ENCODE results near the gene EFCAB6. TPM values are rescaled to one million over a fixed set of nuclear protein-coding genes. Genes with fewer than 3 reads are reported as not detected.

EFCAB6 gene
- polyA plus RNA-seq, 3 donors, result not detected

DNA sequence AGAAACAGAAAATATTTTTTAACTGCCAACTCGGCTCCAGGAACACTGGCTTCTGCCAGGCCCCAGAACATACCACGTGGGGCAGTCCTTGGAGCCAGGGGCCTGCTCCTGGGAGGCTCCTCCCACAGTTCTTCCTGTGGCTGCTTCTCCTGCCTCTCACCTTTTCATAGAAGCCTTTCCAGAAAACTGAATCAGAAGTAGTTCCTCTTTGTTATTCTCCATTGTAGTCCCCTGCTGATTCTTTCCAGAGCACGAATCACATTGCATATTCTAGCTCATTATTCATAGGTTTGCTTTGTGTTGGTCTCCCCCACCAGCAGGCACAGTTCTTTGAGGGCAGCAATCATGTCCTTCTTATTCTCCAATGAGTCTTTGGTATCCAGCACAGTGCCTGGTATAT lies 106.0 kb downstream of the EFCAB6 start:
- Histone ChIP-seq H3K79me2 (ENCODE audit: insufficient read depth, low read length) (no peaks in the 10 kb centered on the region), H2AFZ (ENCODE audit: insufficient read depth, low read depth, low read length, poor library complexity, severe bottlenecking) (no peak overlapping the region), H4K20me1 (ENCODE audit: insufficient read depth, low read length) (no peaks in the 10 kb centered on the region), H3K27ac (ENCODE audit: low read depth in 1 of 2, low read length in 2 of 2) (no peak overlapping the region), H3K9me3 (replicated peaks in 1 of 2; ENCODE audit: control insufficient read depth in 1 of 2, insufficient read depth in 1 of 2, low read length in 2 of 2) (peaks cover 11 to 12% of the 10 kb centered on the region in 2 donors), H3K4me3 (replicated peaks in 1 of 3; ENCODE audit: low read depth in 2 of 3, low read length in 3 of 3) (no peak overlapping the region), H3K4me2 (replicated peaks; ENCODE audit: extremely low read depth, low read length, poor library complexity, severe bottlenecking) (no peak overlapping the region), H3K36me3 (replicated peaks in 1 of 2; ENCODE audit: control insufficient read depth in 1 of 2, insufficient read depth in 2 of 2, low read length in 2 of 2) (no peaks in the 10 kb centered on the region), H3K9ac (ENCODE audit: insufficient read depth, low read length, poor library complexity, severe bottlenecking) (no peak overlapping the region), H3K4me1 (ENCODE audit: control insufficient read depth in 1 of 2, insufficient read depth in 2 of 2, low read length in 2 of 2) (no peaks in the 10 kb centered on the region), H3K27me3 (ENCODE audit: control insufficient read depth in 2 of 2, insufficient read depth in 2 of 2, low read length in 2 of 2) (no peaks in the 10 kb centered on the region)
- DNase-seq, result no peak
- no peak overlapping the region for H3K4me3 Mint-ChIP-seq
- no peaks in the 10 kb centered on the region for H3K36me3 Mint-ChIP-seq
- peaks cover 0 to 9% (median 7%) of the 10 kb centered on the region in 3 donors for H3K27me3 Mint-ChIP-seq (ENCODE audit: low read depth in 3 of 3)
- TF ChIP-seq, protein P1, sequence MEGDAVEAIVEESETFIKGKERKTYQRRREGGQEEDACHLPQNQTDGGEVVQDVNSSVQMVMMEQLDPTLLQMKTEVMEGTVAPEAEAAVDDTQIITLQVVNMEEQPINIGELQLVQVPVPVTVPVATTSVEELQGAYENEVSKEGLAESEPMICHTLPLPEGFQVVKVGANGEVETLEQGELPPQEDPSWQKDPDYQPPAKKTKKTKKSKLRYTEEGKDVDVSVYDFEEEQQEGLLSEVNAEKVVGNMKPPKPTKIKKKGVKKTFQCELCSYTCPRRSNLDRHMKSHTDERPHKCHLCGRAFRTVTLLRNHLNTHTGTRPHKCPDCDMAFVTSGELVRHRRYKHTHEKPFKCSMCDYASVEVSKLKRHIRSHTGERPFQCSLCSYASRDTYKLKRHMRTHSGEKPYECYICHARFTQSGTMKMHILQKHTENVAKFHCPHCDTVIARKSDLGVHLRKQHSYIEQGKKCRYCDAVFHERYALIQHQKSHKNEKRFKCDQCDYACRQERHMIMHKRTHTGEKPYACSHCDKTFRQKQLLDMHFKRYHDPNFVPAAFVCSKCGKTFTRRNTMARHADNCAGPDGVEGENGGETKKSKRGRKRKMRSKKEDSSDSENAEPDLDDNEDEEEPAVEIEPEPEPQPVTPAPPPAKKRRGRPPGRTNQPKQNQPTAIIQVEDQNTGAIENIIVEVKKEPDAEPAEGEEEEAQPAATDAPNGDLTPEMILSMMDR (IDR thresholded peaks at IDR 0.05), result no peak
- H3K27ac Mint-ChIP-seq, result peak overlapping the region in 1 of 7 donors; percentile 45
- 88% methylated on average over 2 of the region's 3 CpGs for WGBS (ENCODE audit: insufficient coverage)
- intact Hi-C loops (cut with micrococcal nuclease), result no loop called here
- H3K4me1 Mint-ChIP-seq, result no peaks in the 10 kb centered on the region
- peaks cover 9 to 24% (median 17%) of the 10 kb centered on the region in 7 donors for H3K9me3 Mint-ChIP-seq

GRCh38 chr22:43704051-43704450 lies 108.1 kb downstream of the EFCAB6 start:
- no peaks in the 10 kb centered on the region for H3K36me3 ChIP-seq (replicated peaks in 1 of 2; ENCODE audit: control insufficient read depth in 1 of 2, insufficient read depth in 2 of 2, low read length in 2 of 2)
- peaks cover 11 to 12% of the 10 kb centered on the region in 2 donors for H3K9me3 ChIP-seq (replicated peaks in 1 of 2; ENCODE audit: control insufficient read depth in 1 of 2, insufficient read depth in 1 of 2, low read length in 2 of 2)
- intact Hi-C loops (cut with micrococcal nuclease), result no loop called here
- no peak for DNase-seq
- H2AFZ ChIP-seq (ENCODE audit: insufficient read depth, low read depth, low read length, poor library complexity, severe bottlenecking), result no peak overlapping the region
- H3K4me1 ChIP-seq (ENCODE audit: control insufficient read depth in 1 of 2, insufficient read depth in 2 of 2, low read length in 2 of 2), result no peaks in the 10 kb centered on the region
- H3K36me3 Mint-ChIP-seq, result no peaks in the 10 kb centered on the region
- no peak overlapping the region for H3K9ac ChIP-seq (ENCODE audit: insufficient read depth, low read length, poor library complexity, severe bottlenecking)
- no peak overlapping the region for H3K27ac Mint-ChIP-seq
- no peaks in the 10 kb centered on the region for H3K4me1 Mint-ChIP-seq
- no peaks in the 10 kb centered on the region for H4K20me1 ChIP-seq (ENCODE audit: insufficient read depth, low read length)
- H3K27me3 Mint-ChIP-seq (ENCODE audit: low read depth in 3 of 3), result peaks cover 4 to 9% (median 7%) of the 10 kb centered on the region in 3 donors
- H3K9me3 Mint-ChIP-seq, result peaks cover 9 to 24% (median 19%) of the 10 kb centered on the region in 7 donors
- TF ChIP-seq, protein P1 (IDR thresholded peaks at IDR 0.05), result no peak
- H3K4me3 ChIP-seq (replicated peaks in 1 of 3; ENCODE audit: low read depth in 2 of 3, low read length in 3 of 3), result no peak overlapping the region
- no peak overlapping the region for H3K4me3 Mint-ChIP-seq
- WGBS (ENCODE audit: insufficient coverage), result no CpG with 5 or more reads among the region's 2 CpGs
- no peak overlapping the region for H3K4me2 ChIP-seq (replicated peaks; ENCODE audit: extremely low read depth, low read length, poor library complexity, severe bottlenecking)
- H3K27ac ChIP-seq (ENCODE audit: low read depth in 1 of 2, low read length in 2 of 2), result no peak overlapping the region
- H3K27me3 ChIP-seq (ENCODE audit: control insufficient read depth in 2 of 2, insufficient read depth in 2 of 2, low read length in 2 of 2), result no peaks in the 10 kb centered on the region
- no peaks in the 10 kb centered on the region for H3K79me2 ChIP-seq (ENCODE audit: insufficient read depth, low read length)

Data from CD14-positive monocyte (primary cell).